Measurements from ENCODE around the gene TRAF4.
"Not testable (repeated sequence)": the region's sequence is repeated elsewhere in the genome, so short reads cannot be mapped to it uniquely, and the experiment has no call there.

Gene TRAF4

GRCh38 chr17:28783161-28783560 is 39.4 kb downstream of the TRAF4 start:
- Histone ChIP-seq H3K36me3 (ENCODE audit: insufficient read depth, low read length) (peaks cover 5% of the 10 kb centered on the region; the same call in 1 of the 2 replicates), H3K9me3 (ENCODE audit: low read depth, low read length) (no peaks in the 10 kb centered on the region), H3K9ac (ENCODE audit: insufficient read length) (no peak overlapping the region), H3K4me3 (no peak overlapping the region), H3K27ac (no peak overlapping the region)
- no peak for DNase-seq (ENCODE audit: low read depth, low spot score)
- TF ChIP-seq POLR2AphosphoS5 (IDR thresholded peaks at IDR 0.05; ENCODE audit: borderline replicate concordance, low read depth, low read length) = no peak
- no peak for TF ChIP-seq EZH2 (IDR thresholded peaks at IDR 0.05)
- no peak for TF ChIP-seq FOXP2 (optimal IDR thresholded peaks at IDR 0.05; ENCODE audit: control extremely low read depth, extremely low read length, insufficient read depth)

GRCh38 chr17:28788100-28788499 is 44.3 kb downstream of the TRAF4 start:
- no peaks in the 10 kb centered on the region for H3K9me3 ChIP-seq (ENCODE audit: low read depth, low read length)
- DNase-seq (ENCODE audit: low read depth, low spot score) = no peak
- no peaks in the 10 kb centered on the region for H3K36me3 ChIP-seq (ENCODE audit: insufficient read depth, low read length)
- no peak overlapping the region for H3K27ac ChIP-seq
- TF ChIP-seq FOXP2 (optimal IDR thresholded peaks at IDR 0.05; ENCODE audit: control extremely low read depth, extremely low read length, insufficient read depth) = no peak
- no peak for TF ChIP-seq POLR2AphosphoS5 (IDR thresholded peaks at IDR 0.05; ENCODE audit: borderline replicate concordance, low read depth, low read length)
- no peak for TF ChIP-seq EZH2 (IDR thresholded peaks at IDR 0.05)
- no peak overlapping the region for H3K9ac ChIP-seq (ENCODE audit: insufficient read length)
- H3K4me3 ChIP-seq = no peak overlapping the region

GRCh38 chr17:28792877-28793661 is 49.3 kb downstream of the TRAF4 start:
- no peak for DNase-seq (ENCODE audit: low read depth, low spot score)
- H3K9ac ChIP-seq (ENCODE audit: insufficient read length) = no peak overlapping the region
- H3K9me3 ChIP-seq (ENCODE audit: low read depth, low read length) = no peaks in the 10 kb centered on the region
- no peak overlapping the region for H3K27ac ChIP-seq
- TF ChIP-seq POLR2AphosphoS5 (IDR thresholded peaks at IDR 0.05; ENCODE audit: borderline replicate concordance, low read depth, low read length) = no peak
- no peak for TF ChIP-seq EZH2 (IDR thresholded peaks at IDR 0.05)
- TF ChIP-seq FOXP2 (optimal IDR thresholded peaks at IDR 0.05; ENCODE audit: control extremely low read depth, extremely low read length, insufficient read depth) = no peak
- H3K4me3 ChIP-seq = no peak overlapping the region
- no peaks in the 10 kb centered on the region for H3K36me3 ChIP-seq (ENCODE audit: insufficient read depth, low read length)

- DNase-seq (ENCODE audit: low read depth, low spot score); H3K9me3 ChIP-seq (ENCODE audit: low read depth, low read length); H3K9ac ChIP-seq (ENCODE audit: insufficient read length); H3K4me3 ChIP-seq; H3K27ac ChIP-seq; H3K36me3 ChIP-seq (ENCODE audit: insufficient read depth, low read length): not testable (repeated sequence)
These were observed 51.1 kb downstream of the TRAF4 start for GRCh38 chr17:28794846-28795441.

GRCh38 chr17:28796062-28796461 is 52.3 kb downstream of the TRAF4 start:
- DNase-seq (ENCODE audit: low read depth, low spot score) = no peak
- no peaks in the 10 kb centered on the region; the same call in 1 of the 2 replicates for H3K36me3 ChIP-seq (ENCODE audit: insufficient read depth, low read length)

More at GRCh38 chr17:28796062-28796461, 52.3 kb downstream of the TRAF4 start:
- TF ChIP-seq FOXP2 (optimal IDR thresholded peaks at IDR 0.05; ENCODE audit: control extremely low read depth, extremely low read length, insufficient read depth) (no peak), EZH2 (IDR thresholded peaks at IDR 0.05) (no peak), POLR2AphosphoS5 (IDR thresholded peaks at IDR 0.05; ENCODE audit: borderline replicate concordance, low read depth, low read length) (no peak)
- no peak overlapping the region for H3K9ac ChIP-seq (ENCODE audit: insufficient read length)
- no peak overlapping the region for H3K27ac ChIP-seq
- H3K9me3 ChIP-seq (ENCODE audit: low read depth, low read length) = no peaks in the 10 kb centered on the region
- no peak overlapping the region for H3K4me3 ChIP-seq
